ENCODE data around the gene VTCN1.

DNA sequence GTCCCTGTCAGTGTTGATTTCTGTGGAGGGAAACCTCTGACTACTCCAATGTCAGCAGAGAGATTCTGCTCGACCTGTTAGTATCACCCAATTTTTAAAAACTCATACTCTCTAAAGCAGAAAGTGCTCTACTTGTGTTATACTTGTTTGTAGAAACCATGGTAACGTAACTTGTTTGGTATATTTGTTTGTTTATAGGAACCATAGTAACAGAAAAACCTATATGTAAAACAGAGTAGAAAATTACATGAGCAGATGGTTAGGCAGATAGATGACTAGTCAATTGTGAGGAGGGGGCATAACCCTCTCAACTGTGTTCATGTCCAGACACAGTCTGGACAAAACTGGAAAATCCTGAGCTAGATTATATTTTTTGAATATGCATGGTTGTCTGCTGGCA is 95.8 kb downstream of the VTCN1 start:
- TF ChIP-seq POLR2A (IDR thresholded peaks at IDR 0.05; ENCODE audit: low read depth, low read length) (no peak), POLR2AphosphoS5 (IDR thresholded peaks at IDR 0.05; ENCODE audit: insufficient read depth, low read depth, low read length) (no peak)
